Endothelial cell (in vitro differentiated cells): ENCODE results near the gene SNN. TPM values are rescaled to one million over a fixed set of nuclear protein-coding genes. Genes with fewer than 3 reads are reported as not detected.

Source experiments
- DNase-seq: peaks from one replicate; pipeline ENCODE4 v3.0.0; 2021; ENCODE audit warnings: low spot score
- H3K27ac Mint-ChIP-seq: one replicate; pipeline ENCODE4 v1.8.0; 2021; ENCODE audit warnings: mixed read lengths, inconsistent platforms; ENCODE audit not compliant: unreplicated experiment
- H3K27me3 Mint-ChIP-seq: one replicate; pipeline ENCODE4 v1.8.0; 2021; ENCODE audit warnings: mild to moderate bottlenecking, moderate library complexity, mixed read lengths, inconsistent platforms; ENCODE audit not compliant: unreplicated experiment
- H3K36me3 Mint-ChIP-seq: one replicate; pipeline ENCODE4 v1.8.0; 2021; ENCODE audit warnings: mild to moderate bottlenecking, low read depth, mixed read lengths, inconsistent platforms; ENCODE audit not compliant: unreplicated experiment
- H3K4me1 Mint-ChIP-seq: one replicate; pipeline ENCODE4 v1.8.0; 2021; ENCODE audit warnings: mild to moderate bottlenecking, mixed read lengths, inconsistent platforms; ENCODE audit not compliant: unreplicated experiment
- H3K4me3 Mint-ChIP-seq: one replicate; pipeline ENCODE4 v1.8.0; 2021; ENCODE audit warnings: mild to moderate bottlenecking, mixed read lengths, inconsistent platforms; ENCODE audit not compliant: unreplicated experiment
- H3K9me3 Mint-ChIP-seq: one replicate; pipeline ENCODE4 v1.8.0; 2021; ENCODE audit warnings: mixed read lengths, inconsistent platforms; ENCODE audit not compliant: unreplicated experiment
- CTCF ChIP-seq: fragments of 200-600 bp; sonication (generic); IDR thresholded peaks from one replicate; pipeline ENCODE4 v1.5.0; 2021; ENCODE audit warnings: antibody characterized with exemption; ENCODE audit not compliant: unreplicated experiment
- total RNA-seq: library from RNA; stranded (reverse); fragmentation: NEBNext Ultra II Directional; extraction: Animal tissue kit (Norgen Biotek cat#: 25700); gene quantifications from one replicate; pipeline ENCODE4 v1.2.1, GENCODE V29; 2021; ENCODE audit not compliant: unreplicated experiment

SNN gene
- total RNA-seq, 1 donor from 2014 or later = 163 TPM

DNA sequence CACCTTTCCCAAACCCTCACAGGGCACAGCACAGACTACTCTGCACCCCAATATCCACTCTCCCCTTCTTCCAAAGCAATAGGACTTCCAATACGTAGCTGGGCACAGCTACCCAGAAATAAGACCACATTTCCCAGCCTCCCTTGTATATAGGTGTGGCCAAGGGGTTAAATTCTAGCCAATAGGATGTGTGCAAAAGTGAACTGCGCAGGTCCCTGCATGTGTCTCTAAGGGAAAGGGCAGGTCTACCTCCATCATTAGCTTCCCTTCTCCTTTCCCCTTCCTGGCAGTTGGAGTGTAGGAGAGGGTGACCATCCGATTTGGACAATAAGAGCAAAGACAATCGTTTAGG lies 25.5 kb upstream of the SNN start:
- Mint-ChIP-seq H3K4me1 (no peaks in the 10 kb centered on the region), H3K4me3 (no peak overlapping the region), H3K36me3 (no peaks in the 10 kb centered on the region), H3K9me3 (no peaks in the 10 kb centered on the region), H3K27me3 (peaks cover 4% of the 10 kb centered on the region), H3K27ac (no peak overlapping the region)
- no peak for DNase-seq
- no peak for TF ChIP-seq CTCF

GRCh38 chr16:11649276-11649675 lies 19.0 kb upstream of the SNN start:
- DNase-seq = no peak
- Mint-ChIP-seq H3K27ac (no peak overlapping the region), H3K4me1 (no peaks in the 10 kb centered on the region), H3K9me3 (no peaks in the 10 kb centered on the region), H3K4me3 (no peak overlapping the region), H3K36me3 (no peaks in the 10 kb centered on the region), H3K27me3 (peaks cover 1% of the 10 kb centered on the region)
- TF ChIP-seq CTCF = no peak

- Mint-ChIP-seq H3K36me3 (no peaks in the 10 kb centered on the region), H3K4me1 (no peaks in the 10 kb centered on the region), H3K27ac (no peak overlapping the region), H3K9me3 (no peaks in the 10 kb centered on the region), H3K27me3 (peaks cover 4% of the 10 kb centered on the region), H3K4me3 (no peak overlapping the region)
- no peak for DNase-seq
- no peak for TF ChIP-seq CTCF
Measured at GRCh38 chr16:11650641-11651591, 17.3 kb upstream of the SNN start.

DNA sequence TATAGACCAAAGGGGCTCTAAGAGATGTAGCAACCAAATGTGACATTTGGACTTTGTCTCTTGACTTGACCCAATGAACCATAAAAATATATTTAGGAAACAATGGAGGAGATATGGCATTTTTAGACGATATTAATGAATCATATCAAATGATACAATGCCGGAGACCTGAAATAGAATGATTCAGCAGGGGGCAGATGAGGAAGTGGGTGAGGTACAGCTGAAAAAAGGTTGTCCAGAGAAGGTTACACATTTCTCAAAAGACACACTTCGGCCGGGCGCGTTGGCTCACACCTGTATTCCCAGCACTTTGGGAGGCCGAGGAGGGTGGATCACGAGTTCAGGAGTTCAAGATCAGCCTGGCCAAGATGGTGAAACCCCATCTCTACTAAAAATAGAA lies 16.5 kb upstream of the SNN start:
- Mint-ChIP-seq H3K9me3 (no peaks in the 10 kb centered on the region), H3K4me1 (no peaks in the 10 kb centered on the region), H3K4me3 (no peak overlapping the region), H3K27ac (no peak overlapping the region), H3K36me3 (no peaks in the 10 kb centered on the region), H3K27me3 (peaks cover 4% of the 10 kb centered on the region)
- no peak for TF ChIP-seq CTCF
- no peak for DNase-seq

- Mint-ChIP-seq H3K36me3 (no peaks in the 10 kb centered on the region), H3K27ac (no peak overlapping the region), H3K4me3 (no peak overlapping the region), H3K4me1 (peaks cover 13% of the 10 kb centered on the region), H3K9me3 (no peaks in the 10 kb centered on the region), H3K27me3 (peaks cover 3% of the 10 kb centered on the region)
- no peak for TF ChIP-seq CTCF
- no peak for DNase-seq
Measured at GRCh38 chr16:11655655-11656054, 12.6 kb upstream of the SNN start.
